Esophagus (tissue), 2 donors: ENCODE results near the gene HSPA1A. TPM values are rescaled to one million over a fixed set of nuclear protein-coding genes. Genes with fewer than 3 reads are reported as not detected.
A peak's percentile ranks its signal among the peaks of the same experiment; 100 is the strongest.
"Not testable (repeated sequence)": the region's sequence is repeated elsewhere in the genome, so short reads cannot be mapped to it uniquely, and the experiment has no call there.

Experiments
- H3K27ac ChIP-seq, 2 donors: one replicate each; pipeline ENCODE4 v1.5.1; 2013; ENCODE audit warnings: low read depth in 2 of 2, mild to moderate bottlenecking in 2 of 2, inconsistent platforms in 1 of 2, low read length in 1 of 2, moderate library complexity in 1 of 2
- H3K27me3 ChIP-seq, 2 donors: one replicate each; pipeline ENCODE4 v1.6.1; 2013; ENCODE audit warnings: low read length in 2 of 2, control low read depth in 1 of 2, mild to moderate bottlenecking in 1 of 2; ENCODE audit not compliant: insufficient read depth in 2 of 2, control insufficient read depth in 1 of 2
- H3K36me3 ChIP-seq, 2 donors: one replicate each; pipeline ENCODE4 v1.6.1; 2013; ENCODE audit warnings: low read length in 1 of 2; ENCODE audit not compliant: control insufficient read depth in 2 of 2, insufficient read depth in 2 of 2
- H3K4me1 ChIP-seq, 2 donors: one replicate each; pipeline ENCODE4 v1.6.1; 2013; ENCODE audit warnings: low read length in 1 of 2; ENCODE audit not compliant: control insufficient read depth in 2 of 2, insufficient read depth in 2 of 2
- H3K4me3 ChIP-seq, 2 donors: one replicate each; pipeline ENCODE4 v1.5.1; 2013; ENCODE audit warnings: low read length in 2 of 2, mild to moderate bottlenecking in 2 of 2, low read depth in 1 of 2, moderate library complexity in 1 of 2
- H3K9me3 ChIP-seq, 2 donors: one replicate each; pipeline ENCODE4 v1.6.1; 2013; ENCODE audit warnings: mild to moderate bottlenecking in 2 of 2, low read depth in 1 of 2, low read length in 1 of 2, moderate library complexity in 1 of 2; ENCODE audit not compliant: control insufficient read depth in 2 of 2, insufficient read depth in 1 of 2
- WGBS, 2 donors: extraction: QIAGEN DNeasy Blood & Tissue Kit; methylation state at CpG; one replicate each; pipeline ENCODE4 v1.1.7; 2013; 5-methylcytosine and 5-hydroxymethylcytosine counted together
- polyA plus RNA-seq, 2 donors: library from polyadenylated mRNA; stranded (reverse); fragments of 200-250 nt; gene quantifications; one replicate each; pipeline ENCODE4 v1.2.3, GENCODE V29; 2013
- donor health status: healthy with polysubstance abuse.
- donor health status: Bipolar disorder and iron deficiency.

HSPA1A gene
- polyA plus RNA-seq, 2 donors = 105 to 125 TPM

DNA sequence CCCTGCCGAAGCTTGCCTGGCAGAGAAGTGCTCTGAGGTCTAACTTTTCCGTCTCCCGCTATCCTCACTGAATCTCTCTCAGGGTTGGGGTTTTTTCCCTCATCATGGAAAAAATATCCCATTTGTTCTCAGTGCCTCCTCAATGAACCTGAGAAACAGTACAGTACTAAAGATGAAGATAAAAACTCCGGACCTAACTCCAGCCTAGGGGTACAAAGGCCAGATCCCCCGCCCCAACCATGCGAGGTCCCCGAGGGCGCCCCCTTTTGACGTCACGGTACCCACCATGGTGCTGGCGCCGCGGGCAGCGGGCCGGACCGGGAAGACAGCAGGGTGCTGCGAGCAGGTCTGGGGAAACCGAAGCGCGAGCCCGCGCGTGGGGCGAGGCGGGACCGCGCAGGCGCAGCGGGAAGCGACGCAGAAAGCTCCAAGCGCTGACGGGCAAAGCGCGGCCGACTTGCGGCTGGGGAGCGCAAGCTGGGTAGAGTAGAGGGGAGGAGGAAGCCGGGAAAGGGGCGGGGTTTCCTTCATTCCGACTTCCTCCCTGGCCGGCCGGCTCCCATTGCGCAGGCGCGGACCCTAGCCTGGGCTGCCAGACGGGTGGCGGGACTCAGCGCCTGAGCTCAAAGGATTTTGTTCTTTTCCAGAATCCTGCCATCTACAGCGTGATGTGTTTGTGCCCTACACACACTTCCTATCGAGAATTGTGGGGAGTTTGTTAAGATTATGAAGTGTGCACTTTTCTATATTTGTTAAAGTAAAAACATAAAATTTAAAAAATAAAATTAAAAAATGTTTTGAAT lies 8.7 kb upstream of the HSPA1A start, which contains the start of gene LSM2:
LSM2 (minus strand) TSS at position 497 of the 803 bp plus-strand sequence; CDS start at position 288, 209 bp downstream.
- H3K27ac ChIP-seq = peak within 1 kb of the TSS; percentile 94 to 97
- no peaks in the 10 kb centered on the region for H3K9me3 ChIP-seq
- H3K36me3 ChIP-seq = no peaks in the 10 kb centered on the region
- no peaks in the 10 kb centered on the region for H3K27me3 ChIP-seq
- H3K4me3 ChIP-seq = peak within 1 kb of the TSS; percentile 60 to 69
- peaks cover 0 to 2% of the 10 kb centered on the region in 2 donors for H3K4me1 ChIP-seq
- 0 to 1% methylated on average over 49 to 51 of the region's 51 CpGs for WGBS, 2 donors

DNA sequence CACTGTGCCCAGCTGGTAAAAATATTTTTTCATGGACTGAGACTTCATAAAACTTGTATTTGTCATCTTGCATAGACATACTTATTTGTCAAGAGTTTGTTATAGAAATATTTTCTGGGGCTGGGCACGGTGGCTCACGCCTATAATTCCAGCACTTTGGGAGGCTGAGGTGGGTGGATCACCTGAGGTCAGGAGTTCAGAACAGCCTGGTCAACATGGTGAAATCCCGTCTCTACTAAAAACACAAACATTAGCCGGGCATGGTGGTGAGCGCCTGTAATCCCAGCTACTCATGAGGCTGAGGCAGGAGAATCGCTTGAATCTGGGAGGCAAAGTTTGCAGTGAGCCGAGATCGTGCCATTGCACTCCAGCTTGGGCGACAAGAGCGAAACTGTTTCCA lies 6.7 kb upstream of the HSPA1A start:
- H3K36me3 ChIP-seq, H3K27ac ChIP-seq, H3K27me3 ChIP-seq, H3K4me3 ChIP-seq, H3K4me1 ChIP-seq, H3K9me3 ChIP-seq: not testable (repeated sequence)
- 91 to 93% methylated on average over 10 of the region's 10 CpGs for WGBS, 2 donors

DNA sequence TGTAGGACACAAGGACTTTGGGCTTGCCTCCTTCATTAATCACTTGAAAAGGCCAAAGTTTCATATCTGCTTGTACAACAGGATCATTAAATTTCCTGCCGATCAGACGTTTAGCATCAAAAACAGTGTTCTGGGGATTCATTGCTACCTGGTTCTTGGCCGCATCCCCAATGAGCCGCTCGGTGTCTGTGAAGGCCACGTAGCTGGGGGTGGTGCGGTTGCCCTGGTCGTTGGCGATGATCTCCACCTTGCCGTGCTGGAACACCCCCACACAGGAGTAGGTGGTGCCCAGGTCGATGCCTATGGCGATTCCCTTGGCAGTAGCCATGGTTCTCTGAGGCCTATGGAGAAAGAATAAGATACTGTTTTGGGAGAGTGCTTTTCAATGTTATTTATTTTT lies 3.7 kb upstream of the HSPA1A start:
- no peaks in the 10 kb centered on the region for H3K9me3 ChIP-seq
- 91 to 92% methylated on average over 12 of the region's 12 CpGs for WGBS, 2 donors
- H3K27me3 ChIP-seq = no peaks in the 10 kb centered on the region
- H3K36me3 ChIP-seq = no peaks in the 10 kb centered on the region
- H3K4me3 ChIP-seq = no peak overlapping the region
- H3K4me1 ChIP-seq = peaks cover 0 to 3% of the 10 kb centered on the region in 2 donors
- no peak overlapping the region for H3K27ac ChIP-seq

DNA sequence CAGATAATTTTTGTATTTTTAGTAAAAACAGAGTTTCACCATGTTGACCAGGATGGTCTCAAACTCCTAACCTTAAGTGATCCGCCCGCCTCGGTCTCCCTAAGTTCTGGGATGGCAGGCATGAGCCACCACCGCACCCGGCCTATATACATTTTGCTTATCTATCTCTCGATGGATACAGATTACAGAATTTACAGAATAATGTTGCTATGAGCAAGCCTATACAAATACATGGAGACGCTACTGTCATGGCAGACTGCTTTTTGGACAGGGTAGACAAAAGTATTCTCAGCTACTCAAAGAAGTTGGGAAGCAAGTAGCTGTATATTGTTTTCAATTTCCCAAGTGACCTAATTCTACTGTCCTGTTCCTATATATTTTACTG lies 1.9 kb upstream of the HSPA1A start:
- no peak overlapping the region for H3K4me3 ChIP-seq
- WGBS, 2 donors = 92% methylated on average over 7 of the region's 7 CpGs

DNA sequence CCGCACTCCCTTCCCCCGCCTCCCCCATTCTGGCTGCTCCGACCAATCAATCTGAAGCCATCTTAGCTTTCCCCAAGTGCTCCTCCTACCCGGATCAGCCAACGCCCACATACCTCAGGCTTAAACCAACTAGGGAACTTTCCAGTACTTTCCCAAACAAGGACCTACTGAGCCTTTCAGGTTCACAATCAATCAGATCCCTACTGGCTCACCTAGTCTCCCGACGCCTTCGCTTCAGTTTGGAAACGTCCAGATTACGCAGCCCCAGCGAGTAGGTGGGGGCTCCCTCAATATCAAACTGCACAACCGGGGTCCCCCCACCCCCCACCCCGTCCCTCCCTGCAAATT lies 692 bp upstream of the HSPA1A start:
- WGBS, 2 donors = 0 to 1% methylated on average over 13 of the region's 13 CpGs
- Histone ChIP-seq H3K36me3 (no peaks in the 10 kb centered on the region), H3K4me1 (peaks cover 0 to 3% of the 10 kb centered on the region in 2 donors), H3K27me3 (no peaks in the 10 kb centered on the region), H3K4me3 (peak overlapping the region; percentile 75 to 84), H3K9me3 (no peaks in the 10 kb centered on the region), H3K27ac (peak overlapping the region; percentile 99 to 100)

More for the DNA sequence above, 1.9 kb upstream of the HSPA1A start:
- Histone ChIP-seq H3K36me3 (no peaks in the 10 kb centered on the region), H3K9me3 (no peaks in the 10 kb centered on the region), H3K27ac (peak overlapping the region; percentile 80 to 99), H3K27me3 (no peaks in the 10 kb centered on the region), H3K4me1 (peaks cover 0 to 3% of the 10 kb centered on the region in 2 donors)

DNA sequence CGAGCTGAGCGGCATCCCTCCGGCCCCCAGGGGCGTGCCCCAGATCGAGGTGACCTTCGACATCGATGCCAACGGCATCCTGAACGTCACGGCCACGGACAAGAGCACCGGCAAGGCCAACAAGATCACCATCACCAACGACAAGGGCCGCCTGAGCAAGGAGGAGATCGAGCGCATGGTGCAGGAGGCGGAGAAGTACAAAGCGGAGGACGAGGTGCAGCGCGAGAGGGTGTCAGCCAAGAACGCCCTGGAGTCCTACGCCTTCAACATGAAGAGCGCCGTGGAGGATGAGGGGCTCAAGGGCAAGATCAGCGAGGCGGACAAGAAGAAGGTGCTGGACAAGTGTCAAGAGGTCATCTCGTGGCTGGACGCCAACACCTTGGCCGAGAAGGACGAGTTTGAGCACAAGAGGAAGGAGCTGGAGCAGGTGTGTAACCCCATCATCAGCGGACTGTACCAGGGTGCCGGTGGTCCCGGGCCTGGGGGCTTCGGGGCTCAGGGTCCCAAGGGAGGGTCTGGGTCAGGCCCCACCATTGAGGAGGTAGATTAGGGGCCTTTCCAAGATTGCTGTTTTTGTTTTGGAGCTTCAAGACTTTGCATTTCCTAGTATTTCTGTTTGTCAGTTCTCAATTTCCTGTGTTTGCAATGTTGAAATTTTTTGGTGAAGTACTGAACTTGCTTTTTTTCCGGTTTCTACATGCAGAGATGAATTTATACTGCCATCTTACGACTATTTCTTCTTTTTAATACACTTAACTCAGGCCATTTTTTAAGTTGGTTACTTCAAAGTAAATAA lies 2.0 kb downstream of the HSPA1A start:
- H3K4me1 ChIP-seq, H3K27me3 ChIP-seq, H3K36me3 ChIP-seq, H3K9me3 ChIP-seq: not testable (repeated sequence)
- WGBS, 2 donors = 17 to 29% methylated on average over 12 to 15 of the region's 37 CpGs
- Histone ChIP-seq H3K27ac (peak overlapping the region; percentile 69 to 81), H3K4me3 (peak overlapping the region; percentile 52 to 70)

DNA sequence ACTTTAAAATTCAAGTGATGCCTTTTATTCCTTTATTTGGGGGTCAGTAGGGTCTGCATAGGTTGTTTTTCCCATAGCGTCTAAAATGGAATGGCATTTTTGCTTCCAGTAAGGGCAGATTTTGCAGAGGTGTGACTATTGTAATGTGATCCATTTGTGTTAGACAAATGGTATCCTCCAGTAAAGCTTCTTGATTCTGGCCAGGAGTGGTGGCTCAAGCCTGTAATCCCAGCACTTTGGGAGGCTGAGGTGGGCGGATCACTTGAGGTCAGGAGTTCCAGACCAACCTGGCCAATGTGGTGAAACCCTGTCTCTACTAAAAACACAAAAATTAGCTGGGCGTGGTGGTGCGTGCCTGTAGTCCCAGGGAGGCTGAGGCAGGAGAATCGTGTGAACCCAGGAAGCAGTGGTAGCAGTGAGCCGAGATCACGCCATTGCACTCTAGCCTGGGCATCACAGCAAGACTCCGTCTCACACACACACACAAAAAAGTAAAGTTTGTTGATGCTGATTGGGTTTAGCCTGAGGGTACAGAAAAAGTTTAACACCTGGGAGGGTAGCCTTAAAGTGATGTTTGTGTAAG lies 2.7 kb downstream of the HSPA1A start:
- not testable (repeated sequence) for H3K36me3 ChIP-seq, H3K27me3 ChIP-seq, H3K9me3 ChIP-seq, H3K4me1 ChIP-seq
- peak overlapping the region; percentile 66 to 77 for H3K27ac ChIP-seq
- peak overlapping the region; percentile 45 to 52 for H3K4me3 ChIP-seq
- WGBS, 2 donors = 19 to 44% methylated on average over 8 of the region's 8 CpGs

DNA sequence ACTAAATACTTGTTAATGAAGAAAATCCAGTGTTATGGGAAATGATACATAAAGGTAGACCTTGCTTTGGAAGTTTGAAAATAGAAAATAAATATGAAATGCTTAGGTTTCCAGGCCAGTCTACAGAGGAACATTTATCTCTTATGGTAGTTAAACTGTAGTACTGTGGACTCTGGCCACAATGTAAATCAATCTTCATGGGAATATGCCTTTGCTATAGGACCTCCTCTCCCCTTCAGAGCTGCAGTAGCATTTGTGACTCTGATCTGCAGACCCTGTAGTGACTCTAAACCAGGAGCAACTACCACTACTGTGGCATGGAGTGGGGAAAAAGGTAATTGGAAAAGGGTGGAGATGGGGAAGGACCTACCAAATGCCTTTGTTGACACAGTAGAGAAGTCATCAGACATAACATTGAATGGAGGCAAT lies 4.5 kb downstream of the HSPA1A start:
- Histone ChIP-seq H3K36me3 (no peaks in the 10 kb centered on the region), H3K4me1 (peaks cover 2% of the 10 kb centered on the region in 2 donors), H3K27ac (peak overlapping the region; percentile 53 to 76), H3K27me3 (no peaks in the 10 kb centered on the region), H3K4me3 (no peak overlapping the region), H3K9me3 (no peaks in the 10 kb centered on the region)

DNA sequence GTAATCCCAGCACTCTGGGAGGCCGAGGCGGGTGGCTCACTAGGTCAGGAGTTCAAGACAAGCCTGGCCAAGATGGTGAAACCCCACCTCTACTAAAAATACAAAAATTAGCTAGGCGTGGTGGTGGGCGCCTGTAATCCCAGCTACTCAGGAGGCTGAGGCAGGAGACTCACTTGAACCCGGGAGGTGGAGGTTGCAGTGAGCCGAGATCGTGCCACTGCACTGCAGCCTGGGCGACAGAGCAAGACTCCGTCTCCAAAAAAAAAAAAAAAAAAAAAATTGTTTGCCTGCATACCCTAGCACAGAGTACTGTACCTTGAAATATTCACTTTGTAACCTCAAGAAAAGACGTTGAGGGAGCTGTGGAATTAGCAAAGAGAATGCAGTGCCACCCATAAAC lies 5.1 kb downstream of the HSPA1A start:
- WGBS, 2 donors = 64 to 68% methylated on average over 10 of the region's 10 CpGs
- H3K4me1 ChIP-seq, H3K36me3 ChIP-seq, H3K27me3 ChIP-seq, H3K4me3 ChIP-seq, H3K9me3 ChIP-seq: not testable (repeated sequence)
- H3K27ac ChIP-seq = peak overlapping the region; percentile 37 to 58
